Stimulated activated CD8-positive, alpha-beta memory T cell treated with anti-CD3 and anti-CD28 coated beads, Interleukin-15, amount 100 ng/mL, for 1 hour (primary cell): ENCODE measurements around the gene PCNX2.

Experiments used
- DNase-seq: peaks from one replicate; pipeline ENCODE4 v3.0.0-alpha.2; 2020; ENCODE audit warnings: low read depth

PCNX2 gene

DNA sequence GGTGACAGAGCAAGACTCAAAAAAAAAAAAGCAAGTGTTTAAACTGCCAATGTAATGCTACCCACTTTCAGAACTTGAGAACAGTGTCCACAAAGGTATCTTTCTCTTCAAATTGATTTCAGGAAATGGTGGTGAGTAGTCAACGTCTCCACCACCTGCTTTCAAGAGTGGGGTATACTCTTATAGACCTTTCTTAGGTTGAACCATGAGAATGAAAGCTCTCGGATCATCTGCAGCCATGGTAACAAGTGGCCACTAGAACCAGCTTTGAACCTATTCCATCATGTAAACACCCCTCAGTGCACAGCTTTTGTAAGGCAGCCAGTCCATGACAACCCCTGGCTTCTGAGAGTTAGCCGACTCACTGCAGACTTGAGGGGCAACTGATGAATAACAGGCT, 237.7 kb downstream of the PCNX2 start:
- DNase-seq: no peak

DNA sequence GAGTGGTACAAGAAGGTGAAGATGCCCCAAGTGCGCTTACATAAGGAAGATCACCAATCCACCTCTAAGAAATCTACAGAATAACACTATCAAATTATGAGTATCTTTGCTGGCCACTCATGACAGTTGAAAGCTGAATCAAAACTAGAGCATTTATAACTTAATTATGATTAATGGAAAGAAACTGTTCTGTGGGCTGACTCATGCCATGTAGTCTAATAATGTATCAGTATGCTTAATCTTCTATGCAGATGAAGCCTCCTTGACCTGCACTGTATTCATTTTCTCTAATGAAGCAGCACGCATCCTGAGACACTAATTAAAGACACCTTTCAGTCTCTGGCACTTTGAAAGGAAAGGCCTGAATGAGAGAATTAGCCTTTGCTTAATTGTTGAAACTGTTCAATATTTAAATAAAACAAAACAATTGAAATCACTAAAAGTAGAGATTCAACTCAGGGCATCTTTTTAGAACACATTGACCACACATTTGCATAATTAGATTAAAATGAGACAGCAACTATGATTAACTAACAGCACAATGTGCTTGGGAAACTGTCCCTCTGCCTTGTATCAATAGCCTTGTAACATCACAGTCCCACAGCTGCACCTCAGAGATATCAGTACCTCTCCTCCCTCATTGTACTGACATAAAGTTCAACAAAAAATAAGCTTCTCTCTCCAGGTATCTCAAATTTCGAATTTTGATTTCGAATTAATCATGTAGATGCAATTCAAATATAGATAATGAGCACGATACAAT, 239.5 kb downstream of the PCNX2 start:
- DNase-seq: no peak

DNA sequence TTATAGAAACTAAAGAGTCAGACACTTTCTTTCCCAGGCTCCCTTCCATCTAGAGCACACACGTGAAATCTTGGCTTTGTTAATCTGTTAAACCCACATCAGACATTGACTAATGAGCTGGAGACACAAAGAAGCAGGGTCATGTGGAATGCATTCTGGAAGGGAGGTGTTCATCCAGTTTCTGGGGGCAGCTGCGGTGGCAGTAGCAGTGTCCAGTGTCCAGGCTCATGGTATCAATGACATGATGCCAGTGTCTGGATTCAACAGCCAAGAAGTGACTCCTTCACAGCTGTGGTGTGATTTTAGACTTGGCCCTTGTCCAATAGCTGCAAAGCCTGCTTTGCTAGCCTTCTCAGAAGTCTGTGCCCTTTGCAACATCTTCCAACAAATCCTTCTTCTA, 249.9 kb downstream of the PCNX2 start:
- no peak for DNase-seq

DNA sequence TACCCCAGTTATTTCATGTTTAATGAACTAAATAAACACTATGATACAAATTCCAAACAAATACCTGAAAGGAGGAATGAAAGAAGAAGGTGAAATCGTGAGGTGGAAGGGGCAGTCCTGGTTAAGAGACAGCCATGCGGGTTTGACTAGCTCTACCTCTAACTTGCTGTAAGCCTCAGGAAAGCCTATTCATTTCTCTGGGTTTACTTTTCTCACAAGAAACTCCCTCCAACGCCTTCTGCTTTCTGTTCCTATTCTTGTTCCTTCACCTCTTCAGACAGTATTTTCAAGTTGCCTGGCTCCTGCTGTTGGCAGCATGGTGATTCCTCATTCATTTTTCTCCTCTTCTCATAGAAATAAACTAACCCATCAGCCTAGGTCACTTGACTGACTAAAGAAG, 252.7 kb downstream of the PCNX2 start:
- DNase-seq: no peak

DNA sequence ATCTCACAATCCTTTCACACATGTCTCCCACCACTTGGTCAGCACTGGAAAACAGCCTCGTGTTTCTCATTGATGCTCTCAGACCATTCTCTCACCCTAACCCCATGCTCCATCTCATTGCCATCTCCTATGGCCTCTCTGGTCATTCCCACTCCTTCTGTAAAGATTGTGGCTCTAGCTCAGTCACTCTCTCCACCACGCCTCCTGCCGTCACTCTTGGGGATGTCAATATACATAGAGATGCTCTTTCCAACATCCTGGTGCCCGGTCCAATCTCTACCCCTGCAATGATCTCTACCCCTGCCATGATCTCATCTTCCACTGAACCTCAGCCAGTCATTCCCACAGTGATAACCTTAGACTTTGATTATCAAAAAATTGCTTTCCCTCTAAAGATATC, 255.0 kb downstream of the PCNX2 start:
- DNase-seq: no peak

DNA sequence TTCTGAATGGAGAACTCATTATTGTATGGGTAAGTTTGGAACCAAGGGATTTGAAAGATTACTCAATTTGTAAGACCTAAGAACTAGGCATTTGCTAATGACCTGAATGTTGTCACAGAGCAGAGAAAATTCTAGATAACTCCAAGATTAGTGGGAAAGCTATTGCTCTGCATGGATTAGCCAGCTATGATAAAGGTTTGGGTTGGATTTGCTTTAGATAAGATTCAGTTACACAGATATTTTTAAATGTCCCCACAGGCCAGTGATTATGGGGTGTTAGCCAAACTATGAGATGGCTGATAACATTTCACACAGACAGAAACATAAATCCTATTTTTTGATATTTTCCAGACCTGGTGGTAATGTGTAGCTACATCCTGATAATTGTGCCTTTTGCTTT, 256.9 kb downstream of the PCNX2 start:
- DNase-seq: no peak

DNA sequence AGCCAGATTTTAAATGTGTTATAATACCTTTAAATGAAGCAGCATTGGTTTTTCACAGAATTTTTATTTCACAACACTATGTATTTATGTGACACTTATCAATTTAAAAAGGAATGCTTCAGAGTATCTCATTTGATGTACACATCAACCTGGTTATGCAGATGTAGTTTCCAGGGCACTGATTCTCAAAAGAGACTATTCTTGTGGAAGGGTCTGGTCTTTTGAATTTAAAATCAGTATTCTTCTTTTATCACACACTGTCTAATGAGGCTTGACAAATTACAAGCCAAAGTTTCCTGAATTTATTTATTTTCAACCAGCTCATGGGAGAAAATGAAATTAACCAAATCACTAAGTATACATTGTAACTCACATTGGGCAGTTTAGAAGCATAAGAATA, 257.7 kb downstream of the PCNX2 start:
- no peak for DNase-seq

DNA sequence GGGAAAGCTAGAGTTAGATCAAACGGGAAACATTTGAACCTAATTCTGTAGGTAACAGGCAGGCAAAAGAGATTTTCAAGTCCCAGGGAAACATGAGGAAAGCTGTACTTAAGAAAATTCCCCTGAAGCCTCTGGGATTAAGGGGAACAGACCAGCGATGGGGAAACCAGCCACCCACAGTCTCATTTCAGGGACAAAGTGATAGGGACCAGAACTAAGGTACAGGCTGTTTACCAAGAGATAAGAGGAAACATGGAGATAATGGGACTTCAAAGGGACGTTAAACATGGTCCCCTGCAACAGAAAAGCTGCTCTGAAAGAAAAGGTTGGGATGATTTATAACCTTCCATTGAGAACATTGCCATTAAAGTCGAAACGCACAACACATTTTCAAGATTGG, 260.7 kb downstream of the PCNX2 start:
- DNase-seq: no peak

DNA sequence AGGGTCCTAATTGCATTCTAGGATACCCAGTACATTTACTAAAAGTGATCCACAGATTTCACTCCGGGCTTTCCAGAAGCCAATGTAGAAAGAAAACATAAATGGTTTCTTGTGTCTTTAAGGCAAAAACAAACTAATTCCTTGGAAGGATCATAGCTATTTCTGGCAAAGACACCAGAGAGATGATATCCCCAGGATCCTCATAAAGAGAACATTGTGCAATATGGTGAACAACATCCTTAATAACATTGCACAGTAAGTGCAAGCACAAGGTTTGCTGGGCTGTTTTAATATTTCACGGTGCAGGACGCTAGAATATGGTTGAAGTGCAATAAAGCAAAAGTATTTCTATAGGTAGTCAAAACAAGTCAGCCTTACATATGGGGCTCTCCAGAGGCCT, 262.2 kb downstream of the PCNX2 start:
- no peak for DNase-seq

DNA sequence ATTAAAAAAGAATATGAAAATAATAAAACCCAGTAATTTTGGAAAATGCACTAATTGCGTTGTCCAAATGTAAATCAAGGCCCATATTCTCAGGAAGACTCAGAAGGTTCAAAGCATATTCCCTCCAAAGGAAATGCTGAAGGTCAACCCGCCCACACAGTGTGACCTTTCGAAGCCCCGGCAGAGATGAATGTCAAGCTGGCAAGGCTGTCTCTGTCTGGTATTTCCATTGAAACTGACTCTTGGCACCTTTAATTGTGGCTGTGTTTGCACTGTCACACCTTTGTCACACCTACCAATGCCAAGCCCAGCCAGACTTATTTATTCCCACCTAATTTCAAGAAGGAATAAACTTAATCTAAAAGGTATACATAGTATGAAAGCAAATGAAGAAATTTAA, 262.6 kb downstream of the PCNX2 start:
- DNase-seq: no peak

DNA sequence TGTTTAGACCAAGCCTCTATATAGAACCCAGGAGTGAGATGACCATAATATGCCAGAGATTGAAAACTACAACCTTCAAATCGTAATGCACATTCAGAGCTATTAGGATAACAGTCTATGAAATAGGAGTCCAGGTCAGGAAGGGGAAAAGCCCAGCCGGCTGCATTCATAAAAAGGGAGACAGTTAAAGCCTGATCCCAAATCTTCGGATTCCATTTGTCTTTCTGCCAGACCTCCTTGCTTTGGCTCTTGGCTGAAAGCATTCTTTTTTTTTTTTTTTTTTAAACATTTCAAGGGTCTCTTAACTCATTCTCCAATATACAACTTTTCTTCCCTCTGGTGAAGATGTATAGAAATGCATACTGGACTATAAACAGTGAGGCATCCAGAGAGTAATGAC, 264.0 kb downstream of the PCNX2 start:
- no peak for DNase-seq

DNA sequence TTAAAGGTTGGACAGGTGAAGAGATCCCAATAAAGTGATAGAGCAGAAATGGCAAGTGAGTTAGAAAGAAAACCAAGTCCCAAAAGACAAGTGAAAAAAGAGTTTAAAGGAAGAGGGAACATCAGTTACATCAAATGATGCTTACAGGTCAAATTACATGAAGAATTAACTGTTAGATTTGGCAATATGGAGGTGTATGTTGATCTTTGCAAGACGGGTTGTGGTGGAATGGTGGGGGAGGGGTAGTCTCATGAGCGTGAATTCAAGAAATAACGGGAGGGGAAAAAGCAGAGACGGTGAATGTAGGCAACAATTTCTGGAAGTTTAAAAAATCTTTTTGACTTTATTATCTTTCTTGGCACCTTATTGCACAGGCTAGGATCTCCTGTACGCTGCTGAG, 268.5 kb downstream of the PCNX2 start:
- no peak for DNase-seq

DNA sequence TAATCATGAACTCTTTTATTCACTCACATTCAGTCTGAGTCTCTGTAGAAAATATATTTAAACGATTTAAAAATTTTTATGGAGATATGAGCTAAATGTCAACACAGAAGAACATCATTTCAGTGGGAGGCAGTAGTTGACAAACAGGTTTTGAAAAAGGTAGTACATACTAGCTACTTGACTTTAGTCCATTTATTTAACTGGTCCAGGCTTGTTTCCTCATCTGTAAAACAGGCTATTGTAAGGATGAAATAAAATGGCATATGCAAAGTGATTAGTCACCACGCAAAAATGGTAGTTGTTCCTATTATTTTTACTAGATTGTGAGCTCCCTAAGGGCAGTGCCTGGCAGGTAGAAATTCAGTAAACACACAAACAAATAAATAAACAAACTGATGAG, 270.0 kb downstream of the PCNX2 start:
- DNase-seq: no peak

DNA sequence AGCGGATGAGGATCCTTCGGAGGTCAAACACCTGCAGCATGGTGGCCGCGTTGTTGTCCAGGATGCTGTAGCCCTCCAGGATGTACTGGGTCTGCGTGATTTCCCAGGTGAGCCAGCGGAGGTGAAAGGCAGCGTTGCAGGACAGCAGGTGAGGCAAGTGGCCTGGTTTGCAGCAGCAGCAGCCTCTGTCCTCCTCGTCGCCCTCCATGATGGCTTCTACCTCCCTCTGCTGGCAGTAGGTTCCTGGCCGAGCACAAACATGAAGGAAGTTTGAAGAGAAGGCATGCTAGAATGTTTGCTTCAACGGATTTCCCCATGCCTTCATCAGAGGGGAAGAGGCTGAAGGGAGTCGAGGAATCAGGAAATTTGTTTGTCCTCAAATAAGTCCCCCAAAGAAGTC, 270.4 kb downstream of the PCNX2 start:
- DNase-seq: no peak

DNA sequence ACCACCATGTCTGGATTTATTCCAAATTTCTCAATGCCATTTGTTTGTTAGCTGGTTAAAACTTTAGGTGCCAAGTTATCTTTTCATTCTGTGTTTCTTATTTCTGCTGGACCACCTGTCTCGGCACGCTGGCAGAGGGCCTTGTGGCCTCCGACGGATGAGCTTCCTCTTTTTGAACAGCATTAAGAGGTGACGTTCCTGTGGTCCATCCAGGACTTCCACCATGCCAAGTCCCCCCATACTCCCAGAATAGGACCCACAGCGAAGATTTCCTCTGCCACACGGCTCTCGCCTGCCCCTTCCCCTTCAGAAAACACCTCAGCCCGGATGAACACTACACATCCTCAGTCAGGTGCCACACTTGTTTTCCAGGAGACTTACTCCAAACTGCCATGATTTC, 271.3 kb downstream of the PCNX2 start:
- no peak for DNase-seq

DNA sequence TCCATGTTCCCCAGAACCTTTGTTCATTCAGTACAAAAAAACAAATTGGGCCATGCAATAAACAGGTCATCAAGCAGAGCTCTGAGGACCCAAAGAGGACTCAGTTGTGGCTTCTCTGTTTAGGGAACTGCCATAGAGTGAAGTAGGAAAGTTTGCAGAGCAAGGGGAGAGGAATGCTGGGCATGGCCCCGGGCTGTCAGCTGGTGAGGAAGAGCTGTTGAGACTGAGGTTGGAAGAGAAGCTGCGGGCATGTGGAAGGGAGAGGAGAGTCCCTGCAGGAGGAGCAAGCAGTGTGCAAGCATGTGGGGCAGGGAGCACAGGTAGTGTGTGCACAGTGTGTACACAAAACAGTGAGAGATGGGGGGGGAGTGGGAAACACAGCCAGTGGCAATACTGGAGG, 273.3 kb downstream of the PCNX2 start:
- DNase-seq: no peak

DNA sequence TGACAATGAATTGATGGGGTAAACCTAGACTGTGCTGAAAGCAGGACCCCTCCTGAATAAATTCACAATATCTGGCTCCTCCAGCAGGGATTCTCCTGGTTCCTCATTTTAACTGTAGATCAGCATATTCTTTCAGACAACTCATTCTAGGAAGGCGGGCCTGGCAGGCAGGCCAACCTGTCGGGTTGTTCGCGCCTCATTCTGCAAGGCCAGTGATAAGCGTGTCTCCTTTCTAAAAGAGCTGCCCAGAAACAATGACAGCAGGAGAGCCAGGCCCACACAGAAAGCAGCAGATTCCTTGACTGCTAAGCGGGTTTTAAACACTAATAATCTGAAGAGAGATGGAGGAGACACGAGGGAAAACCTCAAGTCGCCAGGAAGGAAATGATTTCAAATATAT, 275.1 kb downstream of the PCNX2 start:
- no peak for DNase-seq

DNA sequence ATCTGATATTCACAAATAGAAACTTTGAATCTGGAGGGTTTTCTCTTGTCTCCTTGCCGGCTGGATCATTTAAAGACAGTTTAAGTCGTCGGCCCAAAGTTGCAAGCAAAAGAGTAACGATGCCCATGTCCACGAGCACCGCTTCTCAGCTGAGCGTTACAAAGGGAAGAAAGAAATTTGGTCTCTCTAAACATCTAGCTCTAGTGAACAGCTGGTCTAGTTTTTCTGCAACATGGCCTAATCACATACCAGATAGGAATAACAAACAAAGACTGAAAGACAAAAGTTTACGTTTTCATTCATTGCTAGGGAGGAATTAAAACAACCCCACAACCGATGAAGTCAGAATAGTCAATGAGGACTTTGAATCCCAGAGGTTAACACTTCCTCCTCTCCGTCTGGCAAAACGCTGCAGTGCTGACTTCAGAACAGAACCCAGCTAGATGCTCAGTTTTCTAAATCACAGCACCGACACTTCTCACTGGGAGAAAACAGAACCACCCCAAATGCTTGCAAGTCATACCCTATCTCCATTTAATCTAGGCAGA, 275.7 kb downstream of the PCNX2 start:
- DNase-seq: no peak

DNA sequence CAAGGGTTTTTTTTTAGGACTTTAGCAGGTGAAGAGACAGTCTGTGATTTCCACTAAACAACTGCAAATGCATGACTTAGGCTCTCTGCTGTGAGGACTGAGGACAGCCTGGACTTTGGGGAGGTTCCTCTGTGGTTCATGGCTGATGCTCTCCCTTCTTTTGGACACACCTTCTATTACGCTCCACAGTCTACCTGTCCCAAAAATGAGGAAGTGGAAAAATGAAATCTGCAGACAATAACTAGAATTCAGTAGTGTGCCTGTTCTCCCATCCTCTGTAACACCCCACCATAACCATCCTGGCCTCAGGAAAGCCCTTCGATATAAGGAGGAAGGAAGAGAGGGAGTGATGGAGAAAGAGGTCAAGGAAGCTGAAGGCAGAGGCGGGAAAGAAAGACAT, 276.4 kb downstream of the PCNX2 start:
- no peak for DNase-seq

DNA sequence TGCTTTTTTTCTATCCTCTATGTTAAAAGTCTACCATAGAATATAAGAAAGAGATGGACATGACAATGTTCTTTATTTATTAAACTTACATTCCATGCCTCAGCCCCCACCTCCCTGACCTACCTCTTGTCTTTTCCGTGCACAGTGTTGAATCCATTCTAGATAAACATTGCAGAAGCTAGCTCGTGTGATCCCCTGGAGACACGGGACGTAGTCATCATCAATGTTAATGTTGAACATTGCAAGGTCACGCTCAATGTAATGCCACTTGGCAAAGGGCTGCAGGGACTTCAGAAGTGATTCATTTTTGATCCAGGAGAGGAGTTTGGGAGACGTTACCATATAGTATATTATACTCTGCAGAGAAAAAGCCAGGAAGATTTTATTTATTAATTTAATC, 278.7 kb downstream of the PCNX2 start:
- no peak for DNase-seq

DNA sequence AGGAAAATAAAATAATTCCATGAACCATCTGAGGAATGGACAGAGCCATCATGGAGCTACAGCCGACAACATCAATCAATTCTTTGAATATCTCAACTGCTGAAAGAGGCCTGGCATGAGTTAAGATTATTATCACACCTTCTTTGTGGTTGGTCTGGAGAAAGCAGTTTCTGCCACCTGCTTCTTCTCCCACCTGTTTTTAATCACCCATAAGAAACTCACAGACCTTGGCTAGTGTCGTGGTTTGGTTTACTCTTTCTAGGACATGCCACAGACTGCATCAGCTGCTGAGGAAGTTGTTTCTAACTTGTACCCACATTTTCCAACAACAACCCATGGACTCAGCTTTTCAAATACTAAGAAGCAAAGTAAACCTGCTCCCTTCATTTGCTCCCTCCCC, 279.6 kb downstream of the PCNX2 start:
- DNase-seq: no peak

DNA sequence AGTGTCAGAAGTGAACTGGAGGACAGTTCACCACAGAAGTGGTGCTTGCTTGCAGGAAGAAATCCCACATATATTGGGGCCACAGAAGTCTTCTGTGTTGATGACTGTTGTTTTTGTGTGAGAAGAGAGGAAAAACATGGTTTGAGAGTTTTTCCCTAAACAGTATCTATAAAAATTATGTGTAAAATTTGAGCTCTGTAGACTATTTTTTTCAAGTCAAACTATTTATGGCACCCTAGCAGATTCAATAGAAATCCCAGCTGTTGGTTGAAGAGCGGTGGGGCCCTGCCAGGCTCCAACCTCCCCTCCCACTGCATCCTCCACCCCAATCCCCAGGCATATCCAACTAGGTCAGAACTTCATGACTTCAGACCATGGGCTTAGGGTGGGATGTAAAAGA, 283.5 kb downstream of the PCNX2 start:
- DNase-seq: no peak

DNA sequence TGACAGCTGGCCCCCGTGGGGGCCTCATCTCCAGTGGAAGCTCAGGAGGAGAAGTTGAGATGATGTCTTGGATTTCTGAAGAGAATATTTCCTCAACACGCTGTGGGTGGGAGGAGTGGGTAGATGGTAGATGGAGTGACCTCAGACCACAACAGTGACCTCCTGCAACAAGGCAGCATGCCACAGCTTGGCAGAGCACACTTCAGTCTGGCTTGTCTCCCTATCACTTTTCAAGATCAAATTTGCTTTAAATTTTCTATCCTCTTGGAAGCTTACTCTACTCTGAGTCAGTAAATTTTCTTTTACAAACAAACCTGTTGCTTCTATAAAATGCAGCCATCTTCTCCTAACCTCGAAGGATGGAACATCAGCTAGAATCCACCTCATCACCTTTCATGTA, 285.4 kb downstream of the PCNX2 start:
- no peak for DNase-seq

DNA sequence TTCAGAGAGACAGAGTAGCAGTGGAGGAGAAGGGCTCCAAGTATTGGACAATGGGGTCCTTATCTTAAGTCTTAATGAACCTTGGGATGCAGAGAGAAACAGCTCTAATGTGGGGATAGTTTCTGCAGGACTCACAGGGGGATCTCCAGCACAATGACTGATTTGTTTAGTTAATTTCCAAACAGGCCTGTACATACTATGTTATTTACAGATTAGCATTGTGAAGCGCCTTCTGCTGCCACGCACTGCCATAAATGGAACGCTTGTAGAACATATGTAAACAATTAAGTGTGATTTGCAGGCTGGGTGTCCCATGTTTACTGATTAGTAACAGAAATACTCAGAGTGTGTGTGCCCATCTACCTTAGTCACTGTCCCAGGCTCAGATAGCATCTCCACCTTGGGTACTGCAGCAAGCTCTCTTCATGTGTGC, 289.0 kb downstream of the PCNX2 start:
- no peak for DNase-seq
